OCI-LY3 (cell line): Measurements from ENCODE around the gene CUL2.

ENCODE experiments used
- EZH2phosphoT487 ChIP-seq: fragments of 200-600 bp; shearing (Covaris generic); IDR thresholded peaks from 2 replicates; pipeline ENCODE4 v1.6.1; 2018; ENCODE audit warnings: antibody characterized with exemption, mixed run types, low read depth
- TF ChIP-seq, protein P1 (sequence below): fragments of 200-600, 300-600 bp; sonication (generic); IDR thresholded peaks from 2 replicates; pipeline ENCODE4 v1.5.1; 2014; ENCODE audit warnings: antibody characterized with exemption, low read length, low read depth

DNA sequence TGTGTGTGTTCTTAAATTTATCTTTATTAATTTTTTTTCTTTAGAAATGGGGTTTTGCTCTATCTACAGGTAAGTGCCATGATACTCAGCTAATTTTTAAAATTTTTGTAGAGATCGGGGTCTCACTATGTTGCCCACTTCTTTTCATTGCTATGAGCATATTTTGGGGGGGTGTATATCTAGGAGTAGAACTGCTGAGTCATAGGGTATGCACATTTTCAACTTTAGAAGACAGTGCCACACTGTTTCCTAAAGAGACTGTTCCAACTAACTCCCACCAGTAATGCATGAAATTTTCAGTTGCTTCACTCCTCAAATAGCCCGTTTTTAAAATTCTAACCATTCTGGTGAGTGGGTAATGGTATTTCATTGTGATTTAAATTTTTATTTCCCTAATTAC is 108.3 kb downstream of the CUL2 start:
- TF ChIP-seq, protein P1, sequence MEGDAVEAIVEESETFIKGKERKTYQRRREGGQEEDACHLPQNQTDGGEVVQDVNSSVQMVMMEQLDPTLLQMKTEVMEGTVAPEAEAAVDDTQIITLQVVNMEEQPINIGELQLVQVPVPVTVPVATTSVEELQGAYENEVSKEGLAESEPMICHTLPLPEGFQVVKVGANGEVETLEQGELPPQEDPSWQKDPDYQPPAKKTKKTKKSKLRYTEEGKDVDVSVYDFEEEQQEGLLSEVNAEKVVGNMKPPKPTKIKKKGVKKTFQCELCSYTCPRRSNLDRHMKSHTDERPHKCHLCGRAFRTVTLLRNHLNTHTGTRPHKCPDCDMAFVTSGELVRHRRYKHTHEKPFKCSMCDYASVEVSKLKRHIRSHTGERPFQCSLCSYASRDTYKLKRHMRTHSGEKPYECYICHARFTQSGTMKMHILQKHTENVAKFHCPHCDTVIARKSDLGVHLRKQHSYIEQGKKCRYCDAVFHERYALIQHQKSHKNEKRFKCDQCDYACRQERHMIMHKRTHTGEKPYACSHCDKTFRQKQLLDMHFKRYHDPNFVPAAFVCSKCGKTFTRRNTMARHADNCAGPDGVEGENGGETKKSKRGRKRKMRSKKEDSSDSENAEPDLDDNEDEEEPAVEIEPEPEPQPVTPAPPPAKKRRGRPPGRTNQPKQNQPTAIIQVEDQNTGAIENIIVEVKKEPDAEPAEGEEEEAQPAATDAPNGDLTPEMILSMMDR = no peak
- TF ChIP-seq EZH2phosphoT487 = no peak
